OCI-LY3 (cell line): ENCODE data around the gene MYCBP2.

ENCODE experiments used
- EZH2phosphoT487 ChIP-seq: fragments of 200-600 bp; shearing (Covaris generic); IDR thresholded peaks from 2 replicates; pipeline ENCODE4 v1.6.1; 2018; ENCODE audit warnings: antibody characterized with exemption, mixed run types, low read depth
- TF ChIP-seq, protein P1 (sequence below): fragments of 200-600, 300-600 bp; sonication (generic); IDR thresholded peaks from 2 replicates; pipeline ENCODE4 v1.5.1; 2014; ENCODE audit warnings: antibody characterized with exemption, low read length, low read depth

DNA sequence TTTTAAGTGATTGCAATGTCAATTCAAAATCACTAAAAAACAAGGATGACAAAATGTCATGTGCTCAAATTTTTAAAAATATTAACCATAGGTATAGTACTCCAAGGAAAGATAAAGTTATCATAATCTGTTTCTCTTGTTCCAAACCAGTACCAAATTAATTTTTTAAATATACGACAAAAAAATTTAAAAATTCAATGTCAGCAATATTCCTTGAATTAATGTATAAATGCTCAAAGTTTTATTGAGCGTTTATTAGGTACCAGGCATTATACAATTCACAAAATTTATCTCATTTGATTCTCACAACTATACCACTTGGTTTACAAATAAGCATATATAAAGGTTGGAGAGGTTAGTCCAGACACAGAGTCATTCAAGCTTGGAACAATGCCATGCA is 64.7 kb downstream of the MYCBP2 start:
- TF ChIP-seq, protein P1, sequence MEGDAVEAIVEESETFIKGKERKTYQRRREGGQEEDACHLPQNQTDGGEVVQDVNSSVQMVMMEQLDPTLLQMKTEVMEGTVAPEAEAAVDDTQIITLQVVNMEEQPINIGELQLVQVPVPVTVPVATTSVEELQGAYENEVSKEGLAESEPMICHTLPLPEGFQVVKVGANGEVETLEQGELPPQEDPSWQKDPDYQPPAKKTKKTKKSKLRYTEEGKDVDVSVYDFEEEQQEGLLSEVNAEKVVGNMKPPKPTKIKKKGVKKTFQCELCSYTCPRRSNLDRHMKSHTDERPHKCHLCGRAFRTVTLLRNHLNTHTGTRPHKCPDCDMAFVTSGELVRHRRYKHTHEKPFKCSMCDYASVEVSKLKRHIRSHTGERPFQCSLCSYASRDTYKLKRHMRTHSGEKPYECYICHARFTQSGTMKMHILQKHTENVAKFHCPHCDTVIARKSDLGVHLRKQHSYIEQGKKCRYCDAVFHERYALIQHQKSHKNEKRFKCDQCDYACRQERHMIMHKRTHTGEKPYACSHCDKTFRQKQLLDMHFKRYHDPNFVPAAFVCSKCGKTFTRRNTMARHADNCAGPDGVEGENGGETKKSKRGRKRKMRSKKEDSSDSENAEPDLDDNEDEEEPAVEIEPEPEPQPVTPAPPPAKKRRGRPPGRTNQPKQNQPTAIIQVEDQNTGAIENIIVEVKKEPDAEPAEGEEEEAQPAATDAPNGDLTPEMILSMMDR = no peak
- TF ChIP-seq EZH2phosphoT487 = no peak
